ENCODE measurements around the gene CMBL.
"Not testable (repeated sequence)": the region's sequence is repeated elsewhere in the genome, so short reads cannot be mapped to it uniquely, and the experiment has no call there.

DNA sequence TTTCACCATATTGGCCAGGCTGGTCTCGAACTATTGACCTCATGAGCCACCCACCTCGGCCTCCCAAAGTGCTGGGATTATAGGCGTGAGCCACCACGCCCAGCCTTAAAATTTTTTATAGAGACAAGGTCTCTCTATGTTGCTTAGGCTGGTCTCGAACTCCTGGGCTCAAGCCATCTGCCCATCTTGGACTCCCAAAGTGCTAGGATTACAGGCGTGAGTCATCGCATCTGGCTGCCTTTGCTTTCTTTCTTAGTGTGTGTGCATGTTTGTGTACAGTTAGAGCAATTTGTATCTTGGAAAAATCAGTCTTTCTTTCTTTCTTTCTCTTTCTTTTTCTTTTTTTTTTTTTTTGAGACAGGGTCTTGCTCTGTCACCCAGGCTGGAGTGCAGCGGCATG lies 22.3 kb downstream of the CMBL start:
- TF ChIP-seq, protein P1, sequence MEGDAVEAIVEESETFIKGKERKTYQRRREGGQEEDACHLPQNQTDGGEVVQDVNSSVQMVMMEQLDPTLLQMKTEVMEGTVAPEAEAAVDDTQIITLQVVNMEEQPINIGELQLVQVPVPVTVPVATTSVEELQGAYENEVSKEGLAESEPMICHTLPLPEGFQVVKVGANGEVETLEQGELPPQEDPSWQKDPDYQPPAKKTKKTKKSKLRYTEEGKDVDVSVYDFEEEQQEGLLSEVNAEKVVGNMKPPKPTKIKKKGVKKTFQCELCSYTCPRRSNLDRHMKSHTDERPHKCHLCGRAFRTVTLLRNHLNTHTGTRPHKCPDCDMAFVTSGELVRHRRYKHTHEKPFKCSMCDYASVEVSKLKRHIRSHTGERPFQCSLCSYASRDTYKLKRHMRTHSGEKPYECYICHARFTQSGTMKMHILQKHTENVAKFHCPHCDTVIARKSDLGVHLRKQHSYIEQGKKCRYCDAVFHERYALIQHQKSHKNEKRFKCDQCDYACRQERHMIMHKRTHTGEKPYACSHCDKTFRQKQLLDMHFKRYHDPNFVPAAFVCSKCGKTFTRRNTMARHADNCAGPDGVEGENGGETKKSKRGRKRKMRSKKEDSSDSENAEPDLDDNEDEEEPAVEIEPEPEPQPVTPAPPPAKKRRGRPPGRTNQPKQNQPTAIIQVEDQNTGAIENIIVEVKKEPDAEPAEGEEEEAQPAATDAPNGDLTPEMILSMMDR (conservative IDR thresholded peaks at IDR 0.05; ENCODE audit: low read length), result not testable (repeated sequence)
- TF ChIP-seq EZH2phosphoT487 (IDR thresholded peaks at IDR 0.05; ENCODE audit: borderline replicate concordance), result not testable (repeated sequence)
